NCI-H1417 (cell line): ENCODE data around the gene SBF1.
"Not testable (repeated sequence)": the region's sequence is repeated elsewhere in the genome, so short reads cannot be mapped to it uniquely, and the experiment has no call there.

Experiments
- DNase-seq, 3 experiments: peaks; one replicate each; lab custom pipeline; 2025; lab: John Stamatoyannopoulos, UW

SBF1 gene

DNA sequence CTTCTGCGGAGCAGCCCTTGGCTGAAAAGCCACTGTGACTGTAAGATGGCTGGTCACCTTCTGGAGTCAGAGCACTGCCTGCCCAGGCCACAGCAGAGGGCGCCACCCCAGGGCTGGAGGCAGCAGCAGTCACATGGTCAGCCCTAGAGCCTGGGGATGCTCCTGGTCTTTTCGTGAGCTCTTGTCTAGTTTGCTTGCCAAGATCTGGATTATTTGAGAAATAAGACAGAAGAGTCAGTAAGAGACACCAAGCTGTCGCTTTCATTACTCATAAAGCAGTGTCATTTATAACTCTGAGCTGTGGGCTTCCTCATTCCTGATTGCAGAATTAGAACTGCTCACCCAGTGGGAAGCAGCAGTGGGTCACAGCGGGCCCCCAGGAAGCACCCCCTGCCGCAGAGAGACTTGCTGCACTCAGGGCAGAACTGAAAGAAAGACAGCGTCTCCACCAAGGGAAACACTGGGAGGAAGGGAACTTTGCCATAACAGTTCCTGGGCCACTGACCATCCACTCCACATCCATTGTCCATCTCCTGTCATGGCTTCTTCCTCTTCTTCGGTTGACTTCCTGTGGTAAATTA, 75.0 kb downstream of the SBF1 start:
- no peak for DNase-seq

DNA sequence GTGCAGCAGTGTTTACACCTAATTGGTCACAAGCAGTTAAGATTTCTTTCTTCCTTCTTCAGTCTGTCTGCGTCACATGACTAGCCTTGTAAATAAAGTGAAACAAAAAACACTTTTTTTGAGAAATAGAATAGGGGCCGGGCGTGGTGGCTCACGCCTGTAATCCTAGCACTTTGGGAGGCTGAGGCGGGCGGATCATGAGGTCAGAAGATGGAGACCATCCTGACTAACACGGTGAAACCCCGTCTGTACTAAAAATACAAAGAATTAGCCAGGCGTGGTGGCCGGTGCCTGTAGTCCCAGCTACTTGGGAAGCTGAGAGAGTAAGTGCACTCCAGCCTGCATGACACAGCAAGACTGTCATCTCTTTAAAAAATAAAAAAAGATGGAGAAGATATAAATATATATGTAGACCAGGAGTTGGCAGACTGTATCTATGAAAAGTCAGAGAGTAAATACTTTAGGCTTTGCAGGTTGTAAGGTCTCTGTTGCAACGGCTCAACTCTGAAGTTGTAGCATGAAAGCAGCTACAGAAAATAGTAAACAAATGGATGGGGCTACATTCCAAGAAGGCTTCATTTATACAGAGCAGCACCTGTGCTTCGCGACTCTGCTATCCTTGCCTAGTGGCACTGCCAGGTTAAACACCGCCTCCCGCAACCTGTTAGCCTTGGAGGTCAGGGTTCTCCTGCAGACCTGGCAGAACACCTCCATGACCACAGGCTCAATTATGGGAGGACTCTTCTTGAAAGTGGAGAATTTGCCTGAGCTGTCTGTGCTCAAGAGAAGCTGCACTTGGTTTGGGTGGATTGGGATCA, 75.8 kb downstream of the SBF1 start:
- DNase-seq = no peak

DNA sequence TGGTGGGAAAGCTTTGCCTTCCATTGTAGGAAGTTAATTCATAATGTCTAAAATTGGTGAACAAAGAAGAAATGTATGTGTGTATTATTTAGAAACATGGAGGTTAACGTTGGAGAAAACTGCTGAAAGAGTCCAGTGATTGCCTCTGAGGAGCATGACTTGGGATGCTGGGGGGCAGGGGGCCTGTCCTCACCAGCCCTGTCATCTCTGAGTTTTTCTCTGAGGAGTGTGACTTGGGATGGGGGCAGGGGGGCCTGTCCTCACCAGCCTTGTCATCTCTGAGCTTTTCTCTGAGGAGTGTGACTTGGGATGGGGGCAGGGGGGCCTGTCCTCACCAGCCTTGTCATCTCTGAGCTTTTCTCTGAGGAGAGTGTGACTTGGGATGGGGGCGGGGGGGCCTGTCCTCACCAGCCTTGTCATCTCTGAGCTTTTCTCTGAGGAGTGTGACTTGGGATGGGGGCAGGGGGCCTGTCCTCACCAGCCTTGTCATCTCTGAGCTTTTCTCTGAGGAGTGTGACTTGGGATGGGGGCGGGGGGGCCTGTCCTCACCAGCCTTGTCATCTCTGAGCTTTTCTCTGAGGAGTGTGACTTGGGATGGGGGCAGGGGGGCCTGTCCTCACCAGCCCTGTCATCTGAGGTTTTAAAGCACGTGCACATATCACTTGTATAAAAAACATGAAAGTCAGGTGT, 77.3 kb downstream of the SBF1 start:
- DNase-seq = not testable (repeated sequence)

DNA sequence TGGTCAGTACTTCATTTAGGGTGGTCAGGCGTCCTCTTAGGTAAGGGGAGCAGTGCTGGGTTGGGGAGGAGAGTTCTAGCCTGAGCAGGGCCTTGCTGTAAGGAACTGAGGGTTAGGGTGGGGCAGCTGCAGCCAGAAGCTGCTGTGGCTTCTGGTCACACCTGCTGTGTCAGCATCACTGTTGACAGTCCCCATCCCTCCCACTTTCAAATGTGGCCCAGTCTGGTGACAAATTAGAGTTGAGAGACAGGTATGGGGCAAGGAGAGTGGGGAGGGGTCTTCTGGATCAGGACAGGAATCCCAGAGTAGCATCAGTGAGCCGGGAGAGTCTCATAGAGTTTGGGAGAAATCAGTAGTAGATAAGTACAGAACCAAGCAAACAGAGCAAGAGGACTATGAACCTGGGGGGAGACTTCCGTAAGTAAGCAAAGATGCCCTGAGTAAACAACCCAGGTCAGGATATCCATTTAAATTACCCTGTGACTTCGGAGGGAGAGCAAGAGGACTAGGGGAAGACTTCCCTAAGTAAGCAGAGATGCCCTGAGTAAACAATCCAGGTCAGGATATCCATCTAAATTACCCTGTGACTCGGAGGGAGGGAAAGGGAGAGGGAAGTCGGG, 78.0 kb downstream of the SBF1 start:
- DNase-seq = no peak
